ENCODE measurements around the gene TTC27.

The TTC27 gene

GRCh38 chr2:32614084-32614483, 13.8 kb upstream of the TTC27 start:
- Histone ChIP-seq H3K27ac (no peak overlapping the region), H3K36me3 (replicated peaks) (peaks cover 17% of the 10 kb centered on the region), H3K27me3 (replicated peaks) (no peaks in the 10 kb centered on the region), H3K4me3 (ENCODE audit: low read depth, low read length) (no peak overlapping the region)
- TF ChIP-seq, protein P1, sequence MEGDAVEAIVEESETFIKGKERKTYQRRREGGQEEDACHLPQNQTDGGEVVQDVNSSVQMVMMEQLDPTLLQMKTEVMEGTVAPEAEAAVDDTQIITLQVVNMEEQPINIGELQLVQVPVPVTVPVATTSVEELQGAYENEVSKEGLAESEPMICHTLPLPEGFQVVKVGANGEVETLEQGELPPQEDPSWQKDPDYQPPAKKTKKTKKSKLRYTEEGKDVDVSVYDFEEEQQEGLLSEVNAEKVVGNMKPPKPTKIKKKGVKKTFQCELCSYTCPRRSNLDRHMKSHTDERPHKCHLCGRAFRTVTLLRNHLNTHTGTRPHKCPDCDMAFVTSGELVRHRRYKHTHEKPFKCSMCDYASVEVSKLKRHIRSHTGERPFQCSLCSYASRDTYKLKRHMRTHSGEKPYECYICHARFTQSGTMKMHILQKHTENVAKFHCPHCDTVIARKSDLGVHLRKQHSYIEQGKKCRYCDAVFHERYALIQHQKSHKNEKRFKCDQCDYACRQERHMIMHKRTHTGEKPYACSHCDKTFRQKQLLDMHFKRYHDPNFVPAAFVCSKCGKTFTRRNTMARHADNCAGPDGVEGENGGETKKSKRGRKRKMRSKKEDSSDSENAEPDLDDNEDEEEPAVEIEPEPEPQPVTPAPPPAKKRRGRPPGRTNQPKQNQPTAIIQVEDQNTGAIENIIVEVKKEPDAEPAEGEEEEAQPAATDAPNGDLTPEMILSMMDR (IDR thresholded peaks at IDR 0.05; ENCODE audit: low read depth, low read length, missing control alignments): no peak
- DNase-seq: no peak
- in situ Hi-C loops (cut with HindIII; ENCODE audit: low pct_ligation_motif_present, low sequenced_read_pairs): no loop called here

DNA sequence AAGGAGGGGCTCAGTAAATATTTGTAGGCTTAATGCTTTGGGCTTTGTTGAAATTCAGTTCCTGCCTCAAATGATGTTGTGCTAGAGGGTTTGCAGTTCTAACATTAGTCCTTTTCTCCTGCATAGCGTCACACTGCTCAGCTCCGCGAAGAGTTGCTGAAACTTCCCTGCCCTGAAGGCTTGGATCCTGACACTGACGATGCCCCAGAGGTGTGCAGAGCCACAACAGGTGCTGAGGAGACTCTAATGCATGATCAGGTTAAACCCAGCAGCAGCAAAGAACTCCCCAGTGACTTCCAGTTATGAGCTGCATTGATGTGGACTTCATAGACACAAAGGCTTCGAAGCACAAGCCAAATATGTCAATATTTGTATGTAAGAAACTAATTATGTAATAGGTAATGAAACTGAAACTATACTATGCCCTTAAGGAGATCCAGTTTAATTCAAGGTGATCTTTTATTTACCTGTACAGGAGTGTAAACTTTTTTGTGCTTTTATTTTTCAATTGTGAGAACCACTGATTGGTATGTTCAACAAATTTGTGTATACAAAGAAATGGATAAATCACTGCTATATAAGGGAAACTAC, 10.2 kb upstream of the TTC27 start:
- DNase-seq: no peak
- Histone ChIP-seq H3K4me3 (ENCODE audit: low read depth, low read length) (no peak overlapping the region), H3K36me3 (replicated peaks) (peaks cover 14% of the 10 kb centered on the region), H3K27me3 (replicated peaks) (no peaks in the 10 kb centered on the region), H3K27ac (no peak overlapping the region)
- TF ChIP-seq, protein P1 (IDR thresholded peaks at IDR 0.05; ENCODE audit: low read depth, low read length, missing control alignments): no peak
- in situ Hi-C loops (cut with HindIII; ENCODE audit: low pct_ligation_motif_present, low sequenced_read_pairs): no loop called here

GRCh38 chr2:32622570-32623310, 5.1 kb upstream of the TTC27 start:
- Histone ChIP-seq H3K4me3 (ENCODE audit: low read depth, low read length) (no peak overlapping the region), H3K36me3 (replicated peaks) (peaks cover 7% of the 10 kb centered on the region), H3K27me3 (replicated peaks) (no peaks in the 10 kb centered on the region), H3K27ac (no peak overlapping the region)
- DNase-seq: no peak
- in situ Hi-C loops (cut with HindIII; ENCODE audit: low pct_ligation_motif_present, low sequenced_read_pairs): no loop called here
- TF ChIP-seq, protein P1 (IDR thresholded peaks at IDR 0.05; ENCODE audit: low read depth, low read length, missing control alignments): no peak

- in situ Hi-C loops (cut with HindIII; ENCODE audit: low pct_ligation_motif_present, low sequenced_read_pairs): no loop called here
- H3K27ac ChIP-seq: no peak overlapping the region
- TF ChIP-seq, protein P1 (IDR thresholded peaks at IDR 0.05; ENCODE audit: low read depth, low read length, missing control alignments): no peak
- DNase-seq: no peak
- no peaks in the 10 kb centered on the region for H3K27me3 ChIP-seq (replicated peaks)
- H3K36me3 ChIP-seq (replicated peaks): peaks cover 7% of the 10 kb centered on the region
- H3K4me3 ChIP-seq (ENCODE audit: low read depth, low read length): no peak overlapping the region
Measured at GRCh38 chr2:32623311-32623706, 4.5 kb upstream of the TTC27 start.

DNA sequence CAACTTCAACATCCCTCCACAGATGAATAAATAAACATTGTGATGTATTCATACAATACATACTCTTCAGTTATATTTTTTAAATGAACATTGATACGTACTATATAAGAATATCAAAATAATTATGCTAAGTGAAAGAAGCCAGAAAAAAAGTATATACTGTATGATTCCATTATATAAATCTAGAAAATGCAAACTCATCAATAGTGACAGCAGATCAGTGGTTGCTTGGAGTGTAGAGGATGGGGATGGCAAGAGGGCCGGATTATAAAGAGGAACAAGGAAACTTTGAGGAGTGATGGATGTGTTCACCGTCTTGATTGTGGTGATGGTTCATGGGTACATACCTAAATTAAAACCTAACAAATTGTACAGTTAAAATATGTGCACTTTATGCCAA, 3.0 kb upstream of the TTC27 start:
- TF ChIP-seq, protein P1 (IDR thresholded peaks at IDR 0.05; ENCODE audit: low read depth, low read length, missing control alignments): no peak
- Histone ChIP-seq H3K27ac (no peak overlapping the region), H3K36me3 (replicated peaks) (peaks cover 4% of the 10 kb centered on the region), H3K4me3 (ENCODE audit: low read depth, low read length) (no peak overlapping the region), H3K27me3 (replicated peaks) (no peaks in the 10 kb centered on the region)
- in situ Hi-C loops (cut with HindIII; ENCODE audit: low pct_ligation_motif_present, low sequenced_read_pairs): no loop called here
- DNase-seq: no peak

All from brain microvascular endothelial cell (primary cell).